ENCODE results near the gene GKN1.

DNA sequence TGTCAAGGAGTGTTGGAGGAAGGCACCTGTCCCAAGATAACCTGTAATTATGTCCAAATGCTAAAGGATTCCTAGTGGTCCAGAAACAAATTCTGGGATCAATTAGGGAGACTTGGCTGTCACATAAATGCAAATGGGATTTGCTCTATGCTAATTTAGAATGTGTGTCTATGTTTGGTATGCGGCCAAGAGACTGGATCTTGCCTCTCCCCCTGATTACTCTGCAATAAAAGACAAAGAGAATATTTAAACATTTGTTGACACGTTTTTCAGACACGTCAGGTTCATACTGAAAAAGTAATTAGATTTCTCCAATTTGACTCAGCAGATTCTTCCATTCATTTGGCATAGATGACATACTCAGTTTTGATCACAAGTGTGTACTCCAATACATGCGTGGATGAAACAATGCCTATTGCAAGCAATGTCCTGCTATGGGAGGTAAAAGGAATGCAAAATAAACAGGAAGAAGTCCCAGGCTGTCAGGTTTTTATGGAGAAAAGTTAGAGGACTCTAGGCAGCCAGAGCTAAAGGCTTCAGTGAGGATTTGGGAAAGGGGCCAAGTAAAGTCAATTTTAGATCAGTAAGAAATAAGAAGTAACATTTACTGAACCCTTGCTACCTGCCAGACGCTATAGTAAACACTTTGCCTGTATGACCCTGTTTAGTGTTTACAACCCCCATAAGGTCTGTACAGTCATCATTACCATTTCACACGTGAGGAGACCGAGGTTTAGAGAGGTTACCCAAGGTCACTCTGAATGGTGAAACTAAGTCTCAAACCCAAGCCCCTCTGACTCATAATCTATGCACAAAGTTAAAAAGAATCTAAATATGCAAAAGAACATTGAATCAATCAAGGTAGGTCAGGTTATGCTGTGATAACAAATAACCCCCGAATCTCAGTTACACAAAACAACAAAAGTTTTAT is 46.3 kb downstream of the GKN1 start:
- TF ChIP-seq, protein P1, sequence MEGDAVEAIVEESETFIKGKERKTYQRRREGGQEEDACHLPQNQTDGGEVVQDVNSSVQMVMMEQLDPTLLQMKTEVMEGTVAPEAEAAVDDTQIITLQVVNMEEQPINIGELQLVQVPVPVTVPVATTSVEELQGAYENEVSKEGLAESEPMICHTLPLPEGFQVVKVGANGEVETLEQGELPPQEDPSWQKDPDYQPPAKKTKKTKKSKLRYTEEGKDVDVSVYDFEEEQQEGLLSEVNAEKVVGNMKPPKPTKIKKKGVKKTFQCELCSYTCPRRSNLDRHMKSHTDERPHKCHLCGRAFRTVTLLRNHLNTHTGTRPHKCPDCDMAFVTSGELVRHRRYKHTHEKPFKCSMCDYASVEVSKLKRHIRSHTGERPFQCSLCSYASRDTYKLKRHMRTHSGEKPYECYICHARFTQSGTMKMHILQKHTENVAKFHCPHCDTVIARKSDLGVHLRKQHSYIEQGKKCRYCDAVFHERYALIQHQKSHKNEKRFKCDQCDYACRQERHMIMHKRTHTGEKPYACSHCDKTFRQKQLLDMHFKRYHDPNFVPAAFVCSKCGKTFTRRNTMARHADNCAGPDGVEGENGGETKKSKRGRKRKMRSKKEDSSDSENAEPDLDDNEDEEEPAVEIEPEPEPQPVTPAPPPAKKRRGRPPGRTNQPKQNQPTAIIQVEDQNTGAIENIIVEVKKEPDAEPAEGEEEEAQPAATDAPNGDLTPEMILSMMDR (conservative IDR thresholded peaks at IDR 0.05 in 1 of 2, IDR thresholded peaks at IDR 0.05 in 1 of 2; ENCODE audit: low read depth in 1 of 2, low read length in 2 of 2), result no peak
- no peak for TF ChIP-seq EZH2 (IDR thresholded peaks at IDR 0.05; ENCODE audit: low read length, missing control alignments)

Data from fibroblast of lung (primary cell).